GM19468 (cell line): ENCODE results near the gene TSC2.

Experiments used
- ATAC-seq: cut with Tn5 transposase; IDR thresholded peaks from one replicate; pipeline ENCODE4 v1.9.1; 2021; ENCODE audit warnings: mild to moderate bottlenecking, moderate library complexity, moderate number of reproducible peaks; ENCODE audit not compliant: unreplicated experiment; ENCODE audit errors: extremely low read depth

Gene TSC2

GRCh38 chr16:2061526-2061925 is 13.7 kb downstream of the TSC2 start:
- no peak for ATAC-seq

- ATAC-seq, result no peak
Observed at GRCh38 chr16:2062801-2063200, 15.0 kb downstream of the TSC2 start.

- no peak for ATAC-seq
Observed at GRCh38 chr16:2063861-2064260, 16.1 kb downstream of the TSC2 start.

GRCh38 chr16:2064368-2064945 is 16.7 kb downstream of the TSC2 start:
- no peak for ATAC-seq

- no peak for ATAC-seq
Observed at GRCh38 chr16:2066139-2066538, 18.4 kb downstream of the TSC2 start.

- ATAC-seq, result no peak
Observed at GRCh38 chr16:2070576-2071453, 23.0 kb downstream of the TSC2 start.

- no peak for ATAC-seq
Observed at GRCh38 chr16:2071454-2072202, 23.8 kb downstream of the TSC2 start.

GRCh38 chr16:2072926-2073325 is 25.1 kb downstream of the TSC2 start:
- no peak for ATAC-seq

- no peak for ATAC-seq
Observed at GRCh38 chr16:2074071-2074470, 26.3 kb downstream of the TSC2 start.

- ATAC-seq, result no peak
Observed at GRCh38 chr16:2075631-2076030, 27.8 kb downstream of the TSC2 start.

GRCh38 chr16:2076072-2076865 is 28.5 kb downstream of the TSC2 start:
- no peak for ATAC-seq

GRCh38 chr16:2077016-2077415 is 29.2 kb downstream of the TSC2 start:
- ATAC-seq, result no peak

GRCh38 chr16:2077696-2078095 is 29.9 kb downstream of the TSC2 start:
- no peak for ATAC-seq

GRCh38 chr16:2078096-2078495 is 30.3 kb downstream of the TSC2 start:
- no peak for ATAC-seq

GRCh38 chr16:2078691-2079090 is 30.9 kb downstream of the TSC2 start:
- no peak for ATAC-seq

- ATAC-seq, result no peak
Observed at GRCh38 chr16:2079311-2079800, 31.6 kb downstream of the TSC2 start.

- no peak for ATAC-seq
Observed at GRCh38 chr16:2079991-2080390, 32.2 kb downstream of the TSC2 start.

GRCh38 chr16:2081201-2082084 is 33.7 kb downstream of the TSC2 start:
- no peak for ATAC-seq
